ENCODE results near the gene RWDD3.

Gene RWDD3

DNA sequence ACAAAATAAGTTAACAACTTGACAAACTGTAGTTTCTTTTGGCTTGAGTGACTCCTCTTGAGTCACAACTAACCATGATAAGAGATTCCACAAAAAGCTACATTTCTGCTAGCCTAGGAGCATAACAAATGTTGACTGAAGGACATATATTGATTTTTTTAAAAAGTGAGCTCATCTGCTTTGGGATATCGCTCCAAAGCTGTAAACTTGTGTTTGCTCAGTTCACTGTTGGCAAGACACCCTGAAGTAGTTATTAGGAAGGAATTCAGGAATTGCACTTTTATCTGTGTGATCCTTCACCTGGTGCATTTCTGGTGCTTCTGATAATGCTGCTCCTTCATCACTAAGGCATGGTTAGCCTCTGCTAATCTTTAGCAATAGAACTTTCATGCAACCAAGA is 23.7 kb downstream of the RWDD3 start:
- DNase-seq, result no peak
- TF ChIP-seq, protein P1, sequence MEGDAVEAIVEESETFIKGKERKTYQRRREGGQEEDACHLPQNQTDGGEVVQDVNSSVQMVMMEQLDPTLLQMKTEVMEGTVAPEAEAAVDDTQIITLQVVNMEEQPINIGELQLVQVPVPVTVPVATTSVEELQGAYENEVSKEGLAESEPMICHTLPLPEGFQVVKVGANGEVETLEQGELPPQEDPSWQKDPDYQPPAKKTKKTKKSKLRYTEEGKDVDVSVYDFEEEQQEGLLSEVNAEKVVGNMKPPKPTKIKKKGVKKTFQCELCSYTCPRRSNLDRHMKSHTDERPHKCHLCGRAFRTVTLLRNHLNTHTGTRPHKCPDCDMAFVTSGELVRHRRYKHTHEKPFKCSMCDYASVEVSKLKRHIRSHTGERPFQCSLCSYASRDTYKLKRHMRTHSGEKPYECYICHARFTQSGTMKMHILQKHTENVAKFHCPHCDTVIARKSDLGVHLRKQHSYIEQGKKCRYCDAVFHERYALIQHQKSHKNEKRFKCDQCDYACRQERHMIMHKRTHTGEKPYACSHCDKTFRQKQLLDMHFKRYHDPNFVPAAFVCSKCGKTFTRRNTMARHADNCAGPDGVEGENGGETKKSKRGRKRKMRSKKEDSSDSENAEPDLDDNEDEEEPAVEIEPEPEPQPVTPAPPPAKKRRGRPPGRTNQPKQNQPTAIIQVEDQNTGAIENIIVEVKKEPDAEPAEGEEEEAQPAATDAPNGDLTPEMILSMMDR (IDR thresholded peaks at IDR 0.05; ENCODE audit: low read depth, low read length), result no peak
- Histone ChIP-seq H3K27me3 (no peaks in the 10 kb centered on the region), H3K4me1 (no peaks in the 10 kb centered on the region), H3K9me3 (no peaks in the 10 kb centered on the region), H3K4me3 (ENCODE audit: low read depth, low read length) (no peak overlapping the region), H3K36me3 (no peaks in the 10 kb centered on the region)

DNA sequence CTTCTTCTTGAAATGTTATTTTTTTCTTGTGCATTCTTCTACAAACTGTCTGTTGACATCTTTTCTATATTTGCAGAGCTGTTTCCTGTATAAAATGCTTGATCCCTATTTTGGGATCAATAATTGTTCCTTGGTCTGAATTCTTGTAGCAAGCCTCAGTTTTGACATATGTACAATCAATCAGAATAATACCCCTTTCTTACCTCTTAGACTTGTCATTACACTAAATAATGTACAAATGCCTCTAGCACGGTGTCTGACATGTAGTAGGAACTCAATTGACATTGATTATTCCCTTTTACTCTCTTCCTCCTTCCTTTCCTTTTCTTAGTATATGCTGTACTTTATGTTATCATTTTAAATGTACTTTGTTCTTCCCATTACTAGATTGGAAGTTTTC is 25.2 kb downstream of the RWDD3 start:
- TF ChIP-seq, protein P1 (IDR thresholded peaks at IDR 0.05; ENCODE audit: low read depth, low read length), result no peak
- Histone ChIP-seq H3K4me3 (ENCODE audit: low read depth, low read length) (no peak overlapping the region), H3K27me3 (no peaks in the 10 kb centered on the region), H3K4me1 (no peaks in the 10 kb centered on the region), H3K36me3 (no peaks in the 10 kb centered on the region), H3K9me3 (no peaks in the 10 kb centered on the region)
- no peak for DNase-seq

DNA sequence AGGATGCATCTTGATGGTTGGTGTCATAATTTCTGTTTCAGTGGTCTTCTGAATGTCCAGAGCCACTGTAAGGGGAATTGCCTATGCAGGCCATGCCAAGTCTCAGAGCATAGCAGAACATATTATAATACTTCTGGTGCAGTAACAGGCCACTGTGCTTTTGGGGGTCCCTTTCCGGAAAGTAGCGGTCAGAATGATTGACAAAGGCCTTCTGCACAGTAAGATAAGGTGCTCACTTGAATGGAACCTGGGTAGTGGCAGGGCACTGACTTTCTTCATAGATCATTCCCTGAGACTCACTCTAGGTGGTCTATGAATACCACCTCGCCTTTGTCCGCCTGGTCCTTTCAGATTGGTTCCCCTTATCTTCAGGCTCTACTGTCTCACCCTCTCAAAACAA is 28.9 kb downstream of the RWDD3 start:
- Histone ChIP-seq H3K4me1 (no peaks in the 10 kb centered on the region), H3K27me3 (no peaks in the 10 kb centered on the region), H3K9me3 (no peaks in the 10 kb centered on the region), H3K36me3 (no peaks in the 10 kb centered on the region), H3K4me3 (ENCODE audit: low read depth, low read length) (no peak overlapping the region)
- no peak for DNase-seq
- TF ChIP-seq, protein P1 (IDR thresholded peaks at IDR 0.05; ENCODE audit: low read depth, low read length), result no peak

DNA sequence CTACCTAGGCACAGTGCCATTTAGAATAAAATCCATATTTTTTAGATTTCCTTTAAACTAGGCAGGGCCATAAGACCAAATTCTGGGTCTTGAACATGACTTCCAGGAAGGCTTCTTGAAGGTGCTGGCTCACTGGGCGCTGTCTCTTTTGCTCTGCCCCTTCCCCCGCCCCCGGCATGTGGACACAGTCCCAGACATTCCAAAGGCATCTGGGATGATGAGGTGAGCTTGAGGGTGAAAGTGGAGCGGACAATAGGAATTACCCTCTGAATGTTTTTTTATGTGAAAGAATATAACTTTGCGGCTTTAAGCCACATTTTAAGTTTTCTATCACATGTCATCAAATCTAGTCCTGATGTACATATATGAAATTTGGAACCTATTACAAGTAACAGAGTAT is 29.4 kb downstream of the RWDD3 start:
- H3K9me3 ChIP-seq, result no peaks in the 10 kb centered on the region
- TF ChIP-seq, protein P1 (IDR thresholded peaks at IDR 0.05; ENCODE audit: low read depth, low read length), result no peak
- H3K36me3 ChIP-seq, result no peaks in the 10 kb centered on the region
- DNase-seq, result no peak
- H3K4me3 ChIP-seq (ENCODE audit: low read depth, low read length), result no peak overlapping the region
- H3K4me1 ChIP-seq, result no peaks in the 10 kb centered on the region
- no peaks in the 10 kb centered on the region for H3K27me3 ChIP-seq

DNA sequence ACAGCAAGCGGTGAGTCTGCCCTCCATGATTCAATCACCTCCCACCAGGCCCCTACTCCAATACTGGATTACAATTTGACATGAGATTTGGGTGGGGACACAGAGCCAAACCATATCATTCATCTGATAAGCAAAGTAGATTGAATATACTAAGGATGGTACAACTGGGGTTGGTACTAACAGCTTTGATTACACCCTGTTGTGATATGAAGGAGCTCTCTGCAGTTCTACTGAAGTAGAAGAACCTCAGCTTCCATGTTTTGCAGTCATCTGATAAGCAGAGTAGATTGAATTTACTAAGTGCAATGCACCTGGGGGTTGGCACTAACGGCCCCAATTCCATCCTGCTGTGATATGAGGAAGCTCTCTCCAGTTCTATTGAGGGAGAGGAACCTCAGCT is 31.1 kb downstream of the RWDD3 start:
- Histone ChIP-seq H3K4me1 (no peaks in the 10 kb centered on the region), H3K27me3 (no peaks in the 10 kb centered on the region), H3K4me3 (ENCODE audit: low read depth, low read length) (no peak overlapping the region), H3K9me3 (no peaks in the 10 kb centered on the region), H3K36me3 (no peaks in the 10 kb centered on the region)
- TF ChIP-seq, protein P1 (IDR thresholded peaks at IDR 0.05; ENCODE audit: low read depth, low read length), result no peak
- no peak for DNase-seq

DNA sequence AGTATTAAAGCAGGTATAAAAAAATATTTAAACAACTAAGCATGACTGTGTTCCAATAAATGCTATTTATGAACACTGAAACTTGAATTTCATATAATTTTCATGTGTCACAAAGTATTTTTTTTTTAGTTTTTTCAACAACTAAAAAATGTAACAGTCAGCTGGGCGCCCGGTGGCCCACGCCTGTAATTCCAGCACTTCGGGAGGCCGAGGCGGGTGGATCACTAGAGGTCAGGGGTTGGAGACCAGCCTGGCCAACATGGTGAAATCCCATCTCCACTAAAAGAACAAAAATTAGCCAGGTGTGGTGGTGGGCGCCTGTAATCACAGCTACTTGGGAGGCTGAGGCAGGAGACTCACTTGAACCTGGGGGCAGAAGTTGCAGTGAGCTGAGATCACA is 42.4 kb downstream of the RWDD3 start:
- H3K4me1 ChIP-seq, result no peaks in the 10 kb centered on the region
- DNase-seq, result no peak
- H3K36me3 ChIP-seq, result no peaks in the 10 kb centered on the region
- TF ChIP-seq, protein P1 (IDR thresholded peaks at IDR 0.05; ENCODE audit: low read depth, low read length), result no peak
- H3K9me3 ChIP-seq, result no peaks in the 10 kb centered on the region
- H3K4me3 ChIP-seq (ENCODE audit: low read depth, low read length), result no peak overlapping the region
- H3K27me3 ChIP-seq, result no peaks in the 10 kb centered on the region
